ENCODE results near the gene DPYSL4.

DPYSL4 gene

GRCh38 chr10:132186488-132187429, at the start of gene DPYSL4:
TSS of gene DPYSL4 (plus strand) at chr10:132186948. CDS start at chr10:132187064, 116 bp downstream.
- DNase-seq, result no peak

GRCh38 chr10:132137111-132138072, 49.4 kb upstream of the DPYSL4 start:
- no peak for DNase-seq

- DNase-seq, result no peak
Observed at GRCh38 chr10:132138133-132138532, 48.6 kb upstream of the DPYSL4 start.

- no peak for DNase-seq
Observed at GRCh38 chr10:132138596-132138995, 48.2 kb upstream of the DPYSL4 start.

- no peak for DNase-seq
Observed at GRCh38 chr10:132139526-132139925, 47.2 kb upstream of the DPYSL4 start.

- no peak for DNase-seq
Observed at GRCh38 chr10:132140167-132140925, 46.4 kb upstream of the DPYSL4 start.

- DNase-seq, result no peak
Observed at GRCh38 chr10:132141076-132141475, 45.7 kb upstream of the DPYSL4 start.

- DNase-seq, result no peak
Observed at GRCh38 chr10:132141526-132142395, 45.0 kb upstream of the DPYSL4 start.

- DNase-seq, result peak; percentile 2
Observed at GRCh38 chr10:132142396-132143161, 44.2 kb upstream of the DPYSL4 start.

- no peak for DNase-seq
Observed at GRCh38 chr10:132143162-132143561, 43.6 kb upstream of the DPYSL4 start.

- DNase-seq, result no peak
Observed at GRCh38 chr10:132144086-132144485, 42.7 kb upstream of the DPYSL4 start.

- no peak for DNase-seq
Observed at GRCh38 chr10:132145002-132145401, 41.7 kb upstream of the DPYSL4 start.

- no peak for DNase-seq
Observed at GRCh38 chr10:132145521-132146185, 41.1 kb upstream of the DPYSL4 start.

GRCh38 chr10:132146271-132146671, 40.5 kb upstream of the DPYSL4 start:
- no peak for DNase-seq

- DNase-seq, result no peak
Observed at GRCh38 chr10:132146941-132147915, 39.5 kb upstream of the DPYSL4 start.

GRCh38 chr10:132148261-132149251, 38.2 kb upstream of the DPYSL4 start:
- DNase-seq, result no peak

GRCh38 chr10:132149271-132149670, 37.5 kb upstream of the DPYSL4 start:
- no peak for DNase-seq

GRCh38 chr10:132149917-132150316, 36.8 kb upstream of the DPYSL4 start:
- no peak for DNase-seq

Measured in kidney glomerular epithelial cell (primary cell).